HG02870 (cell line): ENCODE measurements around the gene UGT1A7.

ENCODE experiments used
- ATAC-seq: cut with Tn5 transposase; IDR thresholded peaks from one replicate; pipeline ENCODE4 v1.9.1; 2021; ENCODE audit warnings: mild to moderate bottlenecking, moderate library complexity; ENCODE audit not compliant: unreplicated experiment

UGT1A7 gene

GRCh38 chr2:233815861-233816260 is 134.2 kb downstream of the UGT1A7 start:
- no peak for ATAC-seq

DNA sequence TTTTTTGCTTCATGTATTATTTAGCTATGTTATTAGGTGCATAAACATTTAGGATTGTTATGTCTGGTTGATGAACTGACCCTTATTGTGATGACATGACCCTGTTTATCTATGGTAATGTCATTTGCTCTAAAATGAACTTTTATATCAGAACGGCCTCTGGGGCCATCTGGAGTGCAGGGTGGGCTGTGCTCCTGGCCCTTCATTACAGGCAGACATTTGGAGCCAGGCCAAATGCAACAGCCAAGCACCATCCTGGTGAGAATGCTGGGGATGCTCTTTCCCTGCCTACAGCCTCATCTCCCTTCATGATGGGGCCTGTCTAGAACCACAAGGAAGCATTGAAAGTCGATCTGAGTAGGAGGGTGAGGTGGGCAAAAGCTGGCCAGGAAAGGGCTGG is 134.6 kb downstream of the UGT1A7 start:
- no peak for ATAC-seq

DNA sequence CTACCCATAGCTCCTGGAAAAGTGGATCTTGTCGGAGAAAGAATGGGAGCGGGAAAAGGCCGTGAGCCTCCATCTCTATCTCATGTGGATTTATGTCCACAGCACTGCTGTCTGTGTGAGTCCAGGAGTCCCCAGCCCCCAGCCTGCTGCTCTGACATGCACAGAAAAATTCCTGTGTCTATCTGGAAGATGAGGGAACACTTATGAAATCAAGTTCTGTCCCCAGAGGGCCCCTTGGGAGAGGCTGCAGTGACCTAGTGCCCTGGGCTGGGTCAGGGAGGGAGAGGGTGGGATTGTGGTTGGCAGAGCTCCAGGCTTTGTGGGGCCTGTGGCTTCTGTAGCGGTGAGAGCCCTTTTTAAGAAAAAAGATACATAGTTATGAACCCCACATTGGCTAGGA is 135.1 kb downstream of the UGT1A7 start:
- ATAC-seq: no peak

DNA sequence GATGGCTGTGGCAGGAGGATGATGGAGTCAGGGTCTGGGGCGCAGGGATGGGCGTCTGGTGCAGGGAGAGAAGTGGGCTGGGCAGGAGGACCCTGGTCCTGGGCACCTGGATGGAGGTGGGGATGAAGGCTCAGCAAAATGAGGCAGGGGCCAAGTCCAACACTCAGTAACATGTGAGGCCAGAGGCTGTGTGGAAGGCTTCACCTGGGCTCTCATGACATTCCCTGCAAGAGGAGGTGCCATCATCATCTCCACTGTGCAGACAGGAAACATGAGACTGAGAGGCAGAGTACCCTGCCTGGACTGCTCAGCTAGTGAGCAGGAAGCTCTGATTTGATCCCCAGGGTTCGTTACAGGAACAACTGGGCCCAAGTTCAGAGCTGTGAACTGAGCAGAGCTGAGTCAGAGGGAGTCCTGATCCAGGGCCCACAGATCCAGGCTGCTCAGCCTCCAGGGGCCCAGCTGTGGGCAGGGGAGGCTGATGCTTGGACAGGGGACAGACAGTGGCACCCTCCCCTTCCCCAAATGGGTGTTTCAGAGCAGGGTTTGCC is 135.7 kb downstream of the UGT1A7 start:
- no peak for ATAC-seq

DNA sequence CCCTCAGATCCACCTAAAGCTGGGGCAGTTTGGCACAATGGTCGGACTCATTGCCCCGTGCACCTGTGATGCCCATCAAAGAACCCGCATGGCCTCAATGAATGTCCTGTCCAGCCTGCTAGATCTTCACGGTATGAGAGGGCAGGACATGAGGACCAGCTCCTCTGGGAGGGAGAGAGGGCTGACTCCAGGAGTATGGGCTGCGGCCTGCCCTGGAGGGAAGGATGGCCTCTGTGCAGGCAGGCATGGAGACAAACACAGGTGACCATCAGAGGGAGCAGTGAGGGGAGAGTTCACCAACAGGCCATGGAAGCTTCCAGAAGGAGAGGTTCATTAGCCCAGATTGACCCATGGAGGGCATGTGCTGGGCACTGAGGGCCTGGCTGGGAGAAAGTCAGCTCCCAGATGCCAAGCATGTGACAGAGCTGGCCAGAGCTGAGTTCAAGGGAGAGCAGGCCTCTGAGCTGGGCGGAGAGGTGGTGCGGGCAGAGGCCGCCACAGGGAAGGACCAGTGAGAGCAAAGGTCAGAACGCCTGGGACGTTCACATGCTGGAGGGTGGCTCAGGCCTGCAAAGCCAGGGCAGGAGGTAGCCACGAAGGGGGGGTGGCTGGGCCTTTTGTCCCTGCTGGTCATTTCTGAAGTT is 136.4 kb downstream of the UGT1A7 start:
- ATAC-seq: no peak

- no peak for ATAC-seq
Observed at GRCh38 chr2:233818639-233819621, 137.2 kb downstream of the UGT1A7 start.

DNA sequence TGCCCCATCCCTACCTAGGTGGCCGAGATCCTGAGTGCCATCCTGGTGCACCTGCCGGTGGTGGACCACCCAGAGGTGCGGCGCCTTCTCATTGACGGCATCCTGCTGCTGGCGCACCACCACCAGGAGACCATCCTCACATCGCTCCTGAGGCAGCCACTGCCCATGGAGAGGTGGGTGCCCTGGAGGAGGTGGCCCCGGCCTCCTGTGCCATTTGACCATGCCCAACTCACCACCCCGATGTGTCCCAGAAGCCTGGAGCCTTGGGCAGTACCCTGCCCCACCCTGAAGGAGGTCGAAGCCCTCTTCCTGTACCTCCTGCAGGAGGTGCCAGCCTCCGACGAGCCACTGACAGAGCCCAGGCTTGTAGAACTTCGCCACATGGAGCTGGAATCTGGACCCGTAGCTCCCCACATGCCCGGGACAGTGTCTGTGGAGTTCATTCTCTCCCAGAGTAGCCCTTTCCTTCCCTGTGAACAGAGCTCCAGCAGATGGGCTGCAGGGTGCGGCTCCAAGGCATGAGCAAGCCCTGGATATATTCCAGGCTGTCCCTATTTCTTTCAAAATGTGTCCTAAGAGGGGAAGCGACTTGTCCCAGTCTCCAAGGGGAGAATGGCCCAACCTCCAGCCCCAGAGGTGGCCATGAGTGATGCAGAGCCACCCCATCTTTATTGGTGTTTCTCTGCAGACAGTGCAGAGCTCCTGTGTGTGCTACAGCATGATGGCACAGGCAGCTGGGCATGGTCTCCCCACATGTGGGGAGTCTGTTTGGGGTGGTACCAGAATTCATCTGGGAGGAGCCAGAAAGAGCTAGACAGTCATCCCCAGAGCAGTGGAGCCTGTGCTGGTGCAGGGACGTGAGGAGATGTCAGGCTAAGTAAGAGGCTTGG is 138.4 kb downstream of the UGT1A7 start:
- no peak for ATAC-seq

GRCh38 chr2:233820774-233821105 is 139.0 kb downstream of the UGT1A7 start:
- ATAC-seq: no peak

GRCh38 chr2:233821196-233821595 is 139.5 kb downstream of the UGT1A7 start:
- ATAC-seq: no peak

- ATAC-seq: no peak
Observed at GRCh38 chr2:233821709-233822100, 140.0 kb downstream of the UGT1A7 start.

DNA sequence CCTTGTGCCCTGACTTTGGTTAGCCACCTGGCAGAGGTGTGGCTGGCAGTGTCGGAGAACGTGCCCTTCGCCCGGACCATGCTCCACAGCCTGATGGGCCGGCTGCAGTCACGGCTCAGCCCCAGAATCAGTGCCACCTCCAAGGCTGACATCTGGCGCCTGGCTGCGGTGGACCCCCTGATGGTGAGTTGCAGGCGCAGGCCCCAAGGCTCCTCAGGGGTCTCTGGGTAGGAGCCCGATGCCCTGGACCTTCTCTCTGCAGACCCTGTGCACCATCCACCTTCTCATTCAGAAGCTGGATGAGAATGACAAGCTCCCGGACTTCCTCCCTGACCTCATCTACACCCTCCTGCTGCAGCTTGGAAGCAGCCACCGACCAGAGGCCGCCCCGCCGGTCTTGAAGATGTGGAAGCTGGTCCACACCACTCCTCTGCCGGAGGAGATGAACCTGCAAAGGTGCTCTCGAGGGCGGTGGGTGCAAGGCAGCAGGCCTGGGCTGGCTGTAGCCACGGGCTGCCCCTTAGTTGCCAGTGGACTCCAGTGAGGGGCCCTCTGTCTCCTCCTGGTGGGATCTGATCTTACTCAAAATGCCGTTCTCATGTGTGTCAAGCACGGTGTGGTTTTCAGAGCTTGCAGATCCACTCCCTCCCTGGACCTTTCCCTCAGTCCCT is 140.5 kb downstream of the UGT1A7 start:
- no peak for ATAC-seq
